NCI-H774 (cell line): ENCODE data around the gene PXDN.
"Not testable (repeated sequence)": the region's sequence is repeated elsewhere in the genome, so short reads cannot be mapped to it uniquely, and the experiment has no call there.

Experiments used
- DNase-seq: peaks from one replicate; lab custom pipeline; 2025; lab: John Stamatoyannopoulos, UW

Gene PXDN

GRCh38 chr2:1685078-1685956 lies 59.0 kb downstream of the PXDN start:
- no peak for DNase-seq

DNA sequence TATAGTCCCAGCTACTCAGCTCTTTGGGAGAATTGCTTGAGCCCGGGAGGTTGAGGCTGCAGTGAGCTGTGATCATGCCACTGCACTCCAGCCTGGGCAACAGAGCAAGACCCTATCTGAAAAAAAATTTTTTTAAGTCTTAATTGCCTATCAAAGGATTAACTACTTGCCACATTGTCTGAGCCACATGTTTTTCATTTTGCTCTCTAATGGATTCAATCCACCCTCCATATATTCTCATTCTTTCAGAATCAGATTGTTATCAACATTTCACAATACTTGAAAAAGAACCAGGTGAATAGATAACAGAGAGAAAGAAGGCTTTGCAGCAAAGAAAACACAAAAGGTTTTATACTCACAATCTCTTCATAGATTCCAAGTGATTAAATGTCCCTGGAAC lies 61.0 kb downstream of the PXDN start:
- no peak for DNase-seq

- no peak for DNase-seq
Observed at GRCh38 chr2:1682181-1682440, 62.2 kb downstream of the PXDN start.

DNA sequence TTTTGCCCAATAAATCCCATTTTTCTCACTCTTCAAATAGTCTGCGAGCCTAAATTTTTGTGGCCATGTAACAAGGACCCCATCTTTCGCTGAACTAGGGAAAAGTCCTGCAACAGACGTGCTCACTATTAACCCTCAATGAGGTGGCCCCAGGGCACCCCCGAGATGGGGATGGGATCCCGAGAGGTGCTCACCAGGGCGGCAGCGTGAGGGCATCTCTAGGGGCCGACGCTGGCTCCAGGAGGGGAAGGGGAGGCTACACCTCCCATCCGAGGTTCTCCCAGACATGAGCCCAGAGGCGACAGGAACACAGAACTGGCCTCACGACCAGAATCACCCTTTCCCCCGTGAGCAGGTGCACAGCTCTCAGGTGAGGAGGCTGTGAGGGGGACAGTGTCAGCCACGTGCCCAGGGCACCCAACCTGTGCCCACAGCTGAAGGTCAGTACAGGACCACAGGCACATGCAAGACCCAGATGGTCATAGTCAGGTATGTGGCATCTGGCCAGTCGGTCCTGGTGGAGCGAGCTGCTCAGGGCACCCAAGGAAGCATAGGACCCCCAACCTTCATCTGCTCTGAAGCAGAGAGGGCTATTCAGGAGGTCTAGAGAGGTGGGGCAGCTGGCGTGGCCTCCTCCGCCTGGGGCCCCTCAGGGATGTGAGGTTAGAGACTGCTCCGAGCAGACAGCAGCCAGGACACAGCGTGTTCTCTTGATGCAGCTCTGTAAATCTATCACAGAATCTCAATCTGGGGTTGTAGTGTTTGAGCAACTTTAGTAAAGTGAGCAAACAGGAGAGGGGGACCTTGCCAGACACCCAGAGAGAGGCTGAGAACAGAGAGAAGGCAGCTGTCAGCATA lies 62.8 kb downstream of the PXDN start:
- no peak for DNase-seq

DNA sequence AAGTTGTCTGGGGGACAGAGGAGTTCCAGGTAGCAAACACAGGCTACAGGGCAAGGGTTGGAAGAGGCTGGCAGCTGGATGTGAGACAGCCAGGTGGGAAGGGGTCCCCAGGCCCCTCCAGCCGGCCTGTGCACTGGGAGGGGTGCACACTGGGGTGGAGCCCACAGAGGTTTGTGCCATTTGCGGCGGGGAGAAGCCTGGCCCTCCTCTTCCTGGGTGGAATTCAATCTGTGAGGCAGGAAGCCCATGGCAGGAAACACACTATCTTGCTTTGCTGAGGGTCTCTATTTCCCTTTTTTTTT lies 63.3 kb downstream of the PXDN start:
- no peak for DNase-seq

- no peak for DNase-seq
Observed at GRCh38 chr2:1680222-1681016, 63.9 kb downstream of the PXDN start.

GRCh38 chr2:1679488-1680039 lies 64.8 kb downstream of the PXDN start:
- not testable (repeated sequence) for DNase-seq

DNA sequence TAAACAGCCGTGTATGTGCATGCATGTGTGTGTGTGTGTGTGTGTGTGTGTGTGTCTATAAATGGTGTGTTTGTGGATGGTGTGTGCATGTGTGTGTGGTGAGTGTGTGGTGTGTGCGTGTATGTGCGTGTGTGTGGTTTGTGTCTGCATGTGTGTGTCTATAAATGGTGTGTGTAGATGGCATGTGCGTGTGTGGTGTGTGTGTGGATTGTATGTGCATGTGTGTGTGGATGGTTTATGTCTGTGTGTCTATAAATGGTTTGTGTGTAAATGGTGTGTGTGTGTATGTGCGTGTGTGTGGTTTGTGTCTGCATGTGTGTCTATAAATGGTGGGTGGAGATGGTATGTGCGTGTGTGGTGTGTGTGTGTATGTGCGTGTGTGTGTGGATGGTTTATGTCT lies 65.2 kb downstream of the PXDN start:
- DNase-seq: not testable (repeated sequence)

GRCh38 chr2:1678609-1679008 lies 65.7 kb downstream of the PXDN start:
- DNase-seq: no peak

GRCh38 chr2:1677821-1678165 lies 66.5 kb downstream of the PXDN start:
- no peak for DNase-seq

GRCh38 chr2:1676913-1677820 lies 67.1 kb downstream of the PXDN start:
- DNase-seq: no peak

DNA sequence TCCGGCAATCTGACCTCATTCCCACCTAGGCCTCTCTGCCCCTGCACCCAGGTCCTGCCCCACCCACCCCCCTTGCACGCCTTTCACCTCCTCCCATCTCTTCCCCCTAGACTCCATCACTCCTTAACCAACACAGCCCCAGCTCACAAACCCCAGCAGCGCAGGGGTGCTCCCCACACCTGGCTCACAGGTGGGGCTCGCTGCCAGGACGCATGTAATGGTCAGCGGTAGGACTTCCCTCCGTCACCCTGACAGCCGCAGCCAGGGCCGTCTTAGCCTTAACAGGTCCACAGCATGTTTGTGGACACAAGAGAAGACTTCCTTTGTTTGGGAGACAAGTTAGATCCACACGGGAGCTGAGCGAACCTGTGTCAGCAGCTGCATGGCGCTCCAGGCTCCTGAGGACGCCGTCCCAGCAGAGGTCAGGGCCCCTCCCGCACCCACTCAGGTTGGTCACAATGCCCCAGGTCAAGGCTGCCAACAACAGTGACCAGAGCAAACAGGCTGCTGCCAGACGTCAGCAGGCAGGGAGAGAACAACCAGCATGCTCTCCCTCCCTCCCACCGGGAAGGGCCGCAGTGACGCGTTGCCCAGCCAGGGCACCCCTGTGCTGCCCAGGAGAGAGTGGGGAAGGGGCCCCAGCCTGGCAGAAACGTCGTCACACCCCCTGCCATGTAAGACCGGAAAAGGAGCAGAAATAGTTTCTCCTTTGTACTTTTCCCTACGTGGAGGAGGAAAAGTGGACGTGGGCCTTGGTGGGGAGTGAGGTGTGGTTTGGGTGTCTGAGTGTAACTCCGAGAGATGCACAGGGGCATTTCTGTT lies 68.0 kb downstream of the PXDN start:
- no peak for DNase-seq

DNA sequence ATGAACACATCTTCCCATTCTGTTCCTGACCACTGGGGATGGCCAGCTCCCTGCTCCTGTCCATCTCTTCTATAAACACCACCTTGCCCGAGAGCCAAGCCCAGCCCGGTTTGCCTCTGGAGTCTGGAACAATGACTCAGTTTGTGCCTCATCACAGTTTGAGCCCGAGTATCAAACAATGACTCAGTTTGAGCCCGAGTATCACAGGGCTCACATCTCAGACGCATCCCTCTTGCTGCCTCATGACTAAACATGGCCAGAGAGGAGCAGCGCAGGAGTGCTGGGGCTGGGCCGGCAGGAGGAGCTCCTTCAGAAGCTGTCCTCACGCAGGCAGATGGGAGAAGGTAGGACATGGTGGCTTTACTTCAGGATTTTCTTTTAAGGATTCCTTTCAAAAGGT lies 68.7 kb downstream of the PXDN start:
- DNase-seq: no peak

GRCh38 chr2:1674766-1675397 lies 69.4 kb downstream of the PXDN start:
- no peak for DNase-seq

DNA sequence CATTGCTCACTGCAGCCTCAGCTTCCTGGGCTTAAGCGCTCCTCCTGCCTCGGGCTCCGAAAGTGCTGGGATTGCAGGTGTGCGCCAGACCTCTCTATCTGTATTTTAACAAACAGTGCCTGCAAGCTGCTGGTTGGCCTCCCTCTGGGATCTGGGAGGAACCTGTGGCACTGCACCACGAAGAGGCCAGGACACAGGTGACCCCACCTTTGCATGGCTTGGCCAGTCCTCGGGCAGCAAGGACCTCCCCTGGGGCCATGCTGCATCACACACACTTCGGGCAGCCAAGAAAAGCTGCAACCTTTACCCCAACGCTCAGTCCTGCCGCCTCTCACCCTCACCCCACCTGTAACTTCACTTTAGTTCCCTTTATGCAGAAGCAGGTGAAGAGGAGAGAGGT lies 70.0 kb downstream of the PXDN start:
- no peak for DNase-seq

DNA sequence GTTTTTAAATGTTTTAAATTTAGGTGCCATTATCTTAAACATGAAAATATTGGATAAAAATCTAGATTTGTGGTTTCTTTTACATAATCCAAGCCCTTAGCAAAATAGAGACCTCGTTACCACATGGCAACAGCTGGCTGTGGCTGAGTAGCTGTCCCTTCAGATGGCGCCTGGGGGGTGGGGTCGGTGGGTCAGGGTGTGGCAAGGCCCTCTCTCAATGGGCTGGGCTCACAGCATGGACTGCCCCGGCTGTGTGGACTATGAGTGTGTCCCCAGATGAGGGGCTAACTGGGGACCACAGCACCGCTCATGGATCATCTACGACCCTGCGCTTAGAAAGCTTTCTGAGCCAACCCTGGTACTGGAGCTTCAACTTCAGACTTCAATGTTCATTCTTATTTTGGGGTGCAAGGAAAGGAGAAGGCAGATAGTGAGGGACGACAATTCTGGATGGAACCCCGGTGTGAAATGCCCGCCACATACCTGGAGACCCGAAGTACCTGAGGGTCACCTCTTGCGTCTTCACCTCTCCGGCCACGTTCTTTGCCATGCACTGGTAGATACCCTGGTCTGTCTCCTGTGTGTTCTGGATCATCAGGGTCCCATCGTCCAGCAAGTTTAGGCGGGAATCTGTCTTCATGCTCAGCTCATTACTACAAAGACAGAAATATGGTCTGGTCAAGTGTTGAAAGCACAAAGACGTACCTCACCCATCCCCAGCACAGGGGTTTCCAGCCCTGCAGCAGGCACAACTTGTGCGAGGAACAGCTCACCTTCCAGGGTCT lies 71.0 kb downstream of the PXDN start:
- no peak for DNase-seq

GRCh38 chr2:1672738-1673137 lies 71.6 kb downstream of the PXDN start:
- no peak for DNase-seq

DNA sequence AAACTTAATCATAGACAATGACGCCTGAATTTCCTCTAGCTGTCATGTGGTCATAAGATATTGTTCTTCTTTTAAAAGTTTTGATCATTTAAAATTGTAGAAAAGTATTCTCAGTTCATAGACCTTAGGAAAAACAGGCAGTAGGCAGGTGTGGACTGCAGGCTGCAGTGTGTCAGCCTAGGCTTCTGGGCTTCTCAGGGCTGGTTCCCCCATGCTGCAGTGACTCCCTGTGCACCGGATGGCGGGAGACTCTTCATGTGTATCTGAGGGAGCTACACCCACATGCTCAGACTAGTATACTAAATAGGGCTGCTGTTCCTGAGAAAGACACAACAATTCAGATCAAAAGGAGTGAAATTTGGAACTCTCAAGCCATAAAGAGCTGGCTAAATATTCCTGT lies 72.4 kb downstream of the PXDN start:
- DNase-seq: no peak

- no peak for DNase-seq
Observed at GRCh38 chr2:1670636-1671035, 73.7 kb downstream of the PXDN start.
